Right renal cortex interstitium (tissue), 3 donors: ENCODE measurements around the gene ATP5PF. TPM values are rescaled to one million over a fixed set of nuclear protein-coding genes. Genes with fewer than 3 reads are reported as not detected.

Experiments used
- polyA plus RNA-seq, 3 donors: library from polyadenylated mRNA; unstranded; fragments of 120-200 nt; gene quantifications; one replicate each; pipeline ENCODE4 v1.2.1, GENCODE V29; 2013; ENCODE audit not compliant: insufficient read length in 3 of 3

The ATP5PF gene
- polyA plus RNA-seq, 3 donors: 271 to 284 (median 280) TPM

Other genes with a start within 250 kb of the ATP5PF start
- 10 to 100 TPM; 44.2 to 47.7 (median 45.6) TPM for gene MRPL39, start 127.4 kb downstream of the ATP5PF start, polyA plus RNA-seq
- 10 to 100 TPM; 10.2 to 11.2 (median 10.5) TPM for gene JAM2, start 95.6 kb downstream of the ATP5PF start, polyA plus RNA-seq
- 10 to 100 TPM; 44.2 to 50.4 (median 48.3) TPM for gene GABPA, start 68 bp upstream of the ATP5PF start, polyA plus RNA-seq